Pons (tissue), 1 donor: ENCODE results near the gene RPS13.
"Not testable (repeated sequence)": the region's sequence is repeated elsewhere in the genome, so short reads cannot be mapped to it uniquely, and the experiment has no call there.

Experiments used
- DNase-seq: peaks from one replicate; pipeline ENCODE4 v3.0.0-alpha.2; 2016; ENCODE audit warnings: low spot score

Gene RPS13

DNA sequence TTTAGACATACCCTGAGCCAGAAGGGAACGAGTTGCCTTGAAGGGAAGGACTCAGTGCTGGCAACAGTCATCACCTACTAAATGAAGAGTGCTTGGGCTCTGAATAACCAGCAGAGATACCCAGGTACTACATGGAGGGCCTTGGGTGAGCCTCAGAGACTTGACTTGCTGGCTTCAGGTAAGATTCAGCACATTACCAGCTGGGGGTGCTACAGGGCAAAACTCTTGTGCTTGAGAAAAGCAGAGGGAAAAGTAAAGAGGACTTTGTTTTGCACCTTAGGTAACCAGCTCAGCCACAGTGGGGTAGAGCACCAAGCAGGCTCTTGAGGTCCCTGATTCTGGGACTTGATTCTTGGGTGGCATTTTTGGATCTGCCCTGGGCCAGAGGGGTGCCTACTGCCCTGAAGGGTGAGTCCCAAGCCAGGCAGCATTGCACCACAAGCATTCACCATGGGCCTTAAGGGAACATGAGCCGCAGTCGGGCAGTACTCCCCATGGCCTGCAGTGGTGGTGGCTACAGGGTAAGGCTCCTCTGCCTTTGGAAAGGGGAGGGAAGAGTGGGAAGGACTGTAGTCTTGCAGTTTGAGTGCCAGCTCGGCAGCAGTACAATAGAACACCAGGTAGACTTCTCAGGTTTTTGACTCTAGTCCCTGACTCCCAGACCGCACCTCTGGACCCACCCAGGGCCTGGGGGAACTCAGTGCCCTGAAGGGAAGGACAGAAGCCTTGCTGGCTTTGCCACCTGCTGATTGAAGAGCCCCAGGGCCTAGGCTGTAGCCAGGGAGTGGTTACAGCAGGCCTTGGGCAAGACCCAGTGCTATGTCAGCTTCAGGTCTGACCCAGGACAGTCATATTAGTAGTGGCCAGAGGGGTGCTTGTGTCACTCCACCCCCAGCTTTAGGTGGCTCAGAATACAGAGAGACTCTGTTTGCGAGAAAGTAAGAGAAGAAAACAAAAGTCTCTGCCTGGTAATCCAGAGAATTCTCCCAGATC lies 40.5 kb downstream of the RPS13 start:
- DNase-seq, result no peak

DNA sequence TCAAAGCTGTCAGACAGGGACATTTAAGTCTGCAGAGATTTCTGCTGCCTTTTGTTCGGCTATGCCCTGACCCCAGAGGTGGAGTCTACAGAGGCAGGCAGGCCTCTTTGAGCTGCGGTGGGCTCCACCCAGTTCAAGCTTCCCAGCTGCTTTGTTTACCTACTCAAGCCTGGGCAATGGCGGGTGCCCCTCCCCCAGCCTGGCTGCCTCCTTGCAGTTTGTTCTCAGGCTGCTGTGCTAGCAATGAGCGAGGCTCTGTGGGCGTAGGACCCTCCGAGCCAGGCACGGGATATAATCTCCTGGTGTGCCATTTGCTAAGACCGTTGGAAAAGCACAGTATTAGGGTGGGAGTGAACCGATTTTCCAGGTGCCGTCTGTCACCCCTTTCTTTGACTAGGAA lies 43.4 kb downstream of the RPS13 start:
- not testable (repeated sequence) for DNase-seq

DNA sequence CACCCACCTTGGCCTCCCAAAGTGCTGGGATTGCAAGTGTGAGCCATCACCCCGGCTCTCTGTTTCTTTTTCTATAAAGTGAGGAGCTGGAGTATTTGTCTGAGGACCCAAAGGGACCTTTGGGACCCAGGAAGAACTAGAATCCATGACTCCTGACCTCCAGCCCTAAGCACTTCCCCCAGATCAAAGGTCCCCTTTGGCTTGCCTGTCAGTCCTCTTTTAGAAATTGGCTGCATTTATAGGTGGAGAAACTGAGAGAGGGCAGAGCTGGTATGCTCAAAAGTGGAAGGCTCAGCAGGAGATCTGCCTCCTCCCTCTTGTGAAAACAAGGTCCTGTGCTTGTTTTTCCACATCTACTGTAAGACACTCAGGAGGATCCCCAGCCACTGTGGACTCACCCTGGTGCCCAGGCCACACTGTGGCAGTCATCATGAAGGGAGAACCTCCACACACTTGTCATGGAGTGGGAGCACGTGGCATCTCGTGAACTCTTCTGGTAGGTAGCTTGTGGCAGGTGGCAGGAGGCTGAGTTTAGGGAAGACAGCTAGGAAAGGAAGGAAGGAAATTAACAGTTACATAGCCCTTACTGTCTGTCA lies 50.9 kb downstream of the RPS13 start:
- no peak for DNase-seq

DNA sequence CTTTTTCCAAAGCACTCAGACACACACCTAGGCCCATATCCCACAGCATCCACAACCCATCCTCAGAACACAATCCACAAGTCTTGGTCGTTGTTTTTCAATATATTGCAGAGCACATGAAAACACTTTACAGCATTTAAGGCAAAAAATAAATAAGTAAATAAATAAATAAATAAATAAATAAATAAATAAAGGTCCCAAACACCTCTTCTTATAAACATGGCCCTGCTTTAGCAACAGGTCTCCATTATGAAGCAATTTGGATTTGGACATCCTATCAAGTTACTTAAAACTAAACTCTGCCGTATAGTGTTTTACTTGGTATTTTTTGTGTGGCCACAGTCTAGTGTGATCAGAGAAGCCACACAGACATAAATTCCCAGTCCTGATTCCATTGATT lies 52.5 kb downstream of the RPS13 start:
- DNase-seq, result no peak
